NCI-H774 (cell line): ENCODE measurements around the gene RNF115.
"Not testable (repeated sequence)": the region's sequence is repeated elsewhere in the genome, so short reads cannot be mapped to it uniquely, and the experiment has no call there.

Experiments
- DNase-seq: peaks from one replicate; lab custom pipeline; 2025; lab: John Stamatoyannopoulos, UW

The RNF115 gene

DNA sequence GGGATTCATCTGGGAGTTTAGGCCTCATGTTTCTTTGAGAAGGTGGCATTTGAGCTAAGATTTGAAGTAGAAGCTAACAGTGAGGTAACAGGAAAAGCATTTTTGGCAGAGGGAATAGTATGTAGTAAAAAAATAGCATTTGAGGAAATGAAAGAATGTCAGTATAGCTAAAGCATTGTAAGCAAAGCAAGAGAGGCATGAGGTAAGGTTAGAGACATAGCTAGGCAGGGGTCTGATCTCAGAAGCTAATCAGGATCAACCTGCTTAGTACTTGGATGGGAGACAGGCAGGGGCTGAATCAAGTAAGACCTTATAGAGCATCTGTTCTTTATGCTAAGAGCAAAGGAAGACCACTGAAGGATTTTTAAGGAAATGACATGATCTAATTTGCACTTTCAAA, 4.1 kb upstream of the RNF115 start:
- no peak for DNase-seq

DNA sequence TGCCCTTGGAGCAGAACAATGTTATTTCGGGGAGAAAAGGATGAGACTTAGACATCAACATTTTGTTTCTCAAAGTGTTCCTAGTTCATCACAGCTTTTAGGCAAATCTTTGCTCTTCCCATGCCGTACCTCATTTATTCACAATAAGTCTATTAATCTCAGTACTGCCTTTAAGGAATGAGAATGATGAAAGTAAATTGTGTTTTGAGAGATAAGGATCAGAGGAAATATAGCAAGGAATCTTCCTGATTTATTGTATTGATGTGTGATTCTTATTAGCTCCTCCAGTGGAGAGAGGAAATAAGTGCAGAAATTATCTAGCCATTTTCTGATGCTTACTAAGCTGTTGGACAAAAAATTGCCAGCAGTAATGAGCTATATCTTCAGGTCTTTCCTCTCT, 2.1 kb upstream of the RNF115 start:
- DNase-seq = no peak

DNA sequence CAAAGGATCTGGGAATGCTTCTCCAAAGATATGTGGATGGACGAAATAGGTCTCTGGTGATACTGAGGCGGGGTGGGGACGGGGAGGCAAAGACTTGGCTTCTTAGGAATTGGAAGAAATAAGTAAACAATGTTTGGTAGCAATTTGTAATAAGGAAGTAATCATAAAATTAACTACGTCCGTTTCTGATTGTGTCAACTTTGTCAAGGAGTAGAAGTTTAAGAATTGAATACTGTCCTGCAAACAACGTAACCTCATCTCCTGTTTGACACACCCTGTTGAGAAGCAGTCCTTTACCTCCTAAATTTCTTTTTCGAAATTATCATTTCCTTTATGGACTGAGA, 576 bp upstream of the RNF115 start:
- no peak for DNase-seq

DNA sequence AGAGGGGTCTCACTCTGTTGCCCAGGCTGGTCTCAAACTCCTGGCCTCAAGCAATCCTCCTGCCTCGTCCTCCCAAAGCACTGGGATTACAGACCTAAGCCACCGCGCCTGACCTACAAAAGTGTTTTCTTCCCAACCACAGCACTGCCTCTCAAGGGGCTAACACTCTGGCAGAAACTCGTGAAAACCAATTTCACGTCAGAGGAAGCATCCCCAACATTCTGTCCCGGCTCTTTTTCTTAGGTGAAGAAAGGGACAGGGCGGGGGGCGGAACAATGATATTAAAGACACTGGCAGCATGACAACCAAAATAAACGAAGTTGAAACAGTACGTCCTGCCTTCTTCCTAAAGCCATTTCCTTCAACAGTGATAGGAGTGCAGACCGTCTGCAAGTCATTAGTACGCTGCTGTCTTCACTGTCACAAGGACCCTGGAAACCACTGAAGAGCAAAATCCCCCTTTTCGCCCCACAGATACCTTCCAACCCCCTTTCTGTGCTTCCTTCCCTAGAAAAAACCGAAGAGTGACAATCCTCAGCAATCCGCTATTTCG, 1.0 kb downstream of the RNF115 start:
- DNase-seq = not testable (repeated sequence)

DNA sequence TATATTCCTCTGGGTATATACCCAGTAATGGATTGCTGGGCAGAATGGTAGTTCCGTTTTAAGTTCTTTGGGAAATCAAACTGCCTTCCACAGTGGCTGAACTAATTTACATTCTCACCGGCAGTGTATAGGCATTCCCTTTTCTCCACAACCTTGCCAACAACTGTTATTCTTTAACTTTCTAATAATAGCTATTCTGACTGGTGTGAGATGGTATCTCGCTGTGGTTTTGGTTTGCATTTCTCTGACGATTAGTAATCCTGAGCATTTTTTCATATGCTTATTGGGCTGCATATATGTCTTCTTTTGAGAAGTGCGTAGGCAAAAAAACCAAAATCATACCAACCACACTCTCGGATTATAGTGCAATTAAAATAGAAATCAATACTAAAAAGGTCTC, 5.8 kb downstream of the RNF115 start:
- not testable (repeated sequence) for DNase-seq

DNA sequence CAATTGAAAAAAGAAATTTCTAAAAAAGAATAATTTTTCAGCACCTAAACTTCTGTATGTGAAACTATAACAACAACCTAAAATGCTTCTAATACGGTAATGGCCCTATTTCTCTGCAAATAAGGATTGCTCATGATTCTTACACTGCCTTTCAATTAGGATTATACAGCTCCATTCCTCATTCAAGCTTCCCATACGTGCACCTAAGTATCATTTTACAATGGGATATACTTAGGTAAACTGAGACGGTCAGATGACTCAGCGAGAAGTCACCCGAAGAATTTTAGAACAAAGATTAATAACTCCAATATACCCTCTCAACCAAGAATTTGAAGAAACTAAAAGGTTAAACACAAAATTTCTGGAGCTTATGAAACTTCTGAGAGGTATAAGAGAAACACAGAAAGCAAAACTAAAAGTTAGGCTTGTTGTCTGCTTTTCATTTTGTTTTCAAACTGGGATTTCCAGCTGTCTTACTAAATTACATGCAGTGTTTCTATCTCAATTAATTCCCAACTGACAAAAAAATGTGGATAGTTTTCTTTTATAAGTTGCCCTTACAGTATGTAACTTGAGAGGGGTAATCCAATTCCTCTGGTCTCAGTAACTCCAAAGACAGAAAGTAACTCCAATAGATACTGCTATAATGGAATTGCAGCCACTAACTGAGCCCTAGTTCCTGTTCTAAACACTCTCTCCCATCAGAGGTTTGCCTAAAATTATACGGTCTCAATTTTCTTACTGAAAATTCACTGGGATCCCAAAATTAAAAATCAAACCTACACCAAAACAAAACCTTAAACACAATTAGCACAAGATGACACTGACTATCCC, 10.7 kb downstream of the RNF115 start:
- DNase-seq = not testable (repeated sequence)

DNA sequence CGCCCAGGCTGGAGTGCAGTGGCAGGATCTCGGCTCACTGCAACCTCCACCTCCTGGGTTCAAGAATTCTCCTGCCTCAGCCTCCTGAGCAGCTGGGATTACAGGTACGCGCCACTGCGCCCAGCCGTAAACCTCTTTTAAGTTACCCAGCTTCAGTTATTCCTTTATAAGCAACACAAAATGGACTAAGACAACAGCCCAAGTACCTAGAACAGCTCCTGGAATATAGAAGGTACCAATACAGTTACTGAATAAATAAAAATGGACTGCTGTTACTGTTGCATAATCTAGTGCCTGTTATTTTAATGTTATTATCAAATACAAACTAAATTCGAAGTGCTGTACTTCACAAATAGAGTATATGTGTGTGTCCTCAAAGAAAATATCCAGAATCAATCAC, 17.1 kb downstream of the RNF115 start:
- no peak for DNase-seq

DNA sequence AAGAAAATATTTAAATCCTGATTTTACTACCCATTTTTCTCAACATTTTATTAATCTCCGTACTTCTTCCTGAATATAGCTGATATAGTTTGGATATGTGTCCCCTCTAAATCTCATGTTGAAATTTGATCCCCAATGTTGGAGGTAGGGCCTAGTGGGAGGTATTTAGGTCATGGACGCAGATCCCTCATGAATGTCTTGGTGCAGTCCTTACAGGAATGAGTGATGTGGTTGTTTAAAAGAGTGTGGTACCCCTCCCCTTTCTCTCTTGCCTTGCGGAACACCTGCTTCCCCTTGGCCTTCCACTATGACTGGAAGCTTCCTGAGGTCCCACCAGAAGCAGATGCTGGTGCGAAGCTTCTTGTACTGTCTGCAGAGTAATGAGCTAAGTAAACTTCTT, 17.5 kb downstream of the RNF115 start:
- DNase-seq = no peak

DNA sequence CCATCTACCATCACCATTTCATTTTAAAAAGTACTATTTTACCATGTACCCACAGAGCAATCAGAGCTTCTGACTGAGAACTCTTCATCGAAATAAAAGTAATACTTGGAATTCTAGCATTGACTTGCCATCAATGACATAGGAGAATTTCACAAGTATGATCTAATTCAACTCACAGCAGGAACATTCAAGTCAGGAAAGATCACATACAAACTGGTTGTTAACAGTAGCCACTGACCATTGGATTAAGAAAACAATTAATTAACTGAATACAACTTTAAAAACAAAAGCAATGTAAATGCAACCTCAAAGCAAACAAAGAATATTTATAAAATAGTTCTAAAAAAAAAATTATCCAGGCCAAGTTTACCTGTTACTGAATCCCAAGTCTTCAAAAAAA, 18.8 kb downstream of the RNF115 start:
- DNase-seq = no peak

DNA sequence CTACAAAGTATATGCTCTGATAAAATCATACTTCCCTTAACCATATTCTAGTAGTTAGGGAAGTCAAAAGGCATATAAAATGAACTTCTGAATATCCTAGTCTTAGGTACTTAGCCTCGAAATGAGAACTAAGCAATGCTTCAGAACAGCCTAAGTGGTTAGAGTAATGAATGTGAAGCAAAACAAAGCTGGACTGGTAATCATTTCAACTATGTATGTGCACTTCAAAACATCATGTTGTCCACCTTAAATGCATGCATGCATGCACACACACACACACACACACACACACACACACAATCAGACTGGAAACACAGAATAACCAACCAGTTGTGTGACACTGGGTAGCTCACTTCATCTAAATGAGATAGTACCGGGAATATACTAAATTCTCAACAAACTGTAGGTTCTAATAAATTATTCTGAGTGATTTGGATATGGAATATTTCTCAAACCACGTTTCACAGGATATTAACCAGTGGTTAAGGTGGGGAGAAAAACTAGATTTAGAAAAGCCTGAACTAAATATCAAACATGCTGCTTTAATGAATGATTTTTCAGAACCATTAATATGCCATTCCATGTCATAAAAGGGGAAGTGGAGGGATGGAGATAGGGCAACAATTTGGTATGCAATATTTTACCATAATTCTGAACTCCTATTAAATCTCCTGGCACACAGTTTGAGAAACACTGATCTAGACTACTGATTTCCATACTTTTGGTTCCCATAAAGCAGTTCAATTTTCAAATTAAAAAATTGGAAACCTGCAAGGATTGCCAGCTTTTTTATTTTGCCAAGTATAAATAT, 19.5 kb downstream of the RNF115 start:
- no peak for DNase-seq

DNA sequence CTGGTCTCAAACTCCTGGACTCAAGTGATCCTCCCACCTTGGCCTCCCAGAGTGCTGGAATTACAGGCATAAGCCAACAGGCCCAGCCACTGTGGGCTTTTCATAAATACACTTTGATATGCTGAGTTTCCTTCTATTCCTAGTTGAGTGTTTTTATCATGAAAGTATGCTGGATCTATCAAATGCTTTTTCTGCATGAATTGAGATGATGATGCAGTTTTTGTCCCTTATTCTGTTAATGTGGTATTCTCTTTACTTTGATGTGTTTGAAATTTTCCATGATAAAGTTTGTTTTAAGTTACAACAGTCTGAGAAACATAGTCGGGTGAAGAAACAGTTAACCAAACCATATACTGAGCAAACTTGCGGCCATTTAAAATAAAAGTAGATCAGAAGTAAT, 24.1 kb downstream of the RNF115 start:
- DNase-seq = no peak

DNA sequence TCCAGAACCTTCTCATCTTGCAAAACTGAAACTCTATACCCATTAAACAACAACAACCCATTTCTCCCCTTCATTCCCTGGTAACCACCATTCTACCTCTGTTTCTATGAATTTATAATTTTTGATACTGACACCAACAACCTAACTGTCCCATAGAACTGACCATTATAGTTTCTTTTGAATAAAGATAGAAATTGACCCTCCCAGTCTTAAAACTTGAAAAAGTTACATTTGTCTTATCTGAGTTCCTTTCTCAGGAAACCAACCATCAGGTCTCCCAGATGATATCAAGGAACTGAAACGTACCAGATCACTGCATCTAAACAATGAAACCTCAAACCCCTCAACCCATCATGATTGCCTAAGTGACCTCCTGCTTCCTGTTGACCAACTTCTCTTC, 27.1 kb downstream of the RNF115 start:
- DNase-seq = no peak

DNA sequence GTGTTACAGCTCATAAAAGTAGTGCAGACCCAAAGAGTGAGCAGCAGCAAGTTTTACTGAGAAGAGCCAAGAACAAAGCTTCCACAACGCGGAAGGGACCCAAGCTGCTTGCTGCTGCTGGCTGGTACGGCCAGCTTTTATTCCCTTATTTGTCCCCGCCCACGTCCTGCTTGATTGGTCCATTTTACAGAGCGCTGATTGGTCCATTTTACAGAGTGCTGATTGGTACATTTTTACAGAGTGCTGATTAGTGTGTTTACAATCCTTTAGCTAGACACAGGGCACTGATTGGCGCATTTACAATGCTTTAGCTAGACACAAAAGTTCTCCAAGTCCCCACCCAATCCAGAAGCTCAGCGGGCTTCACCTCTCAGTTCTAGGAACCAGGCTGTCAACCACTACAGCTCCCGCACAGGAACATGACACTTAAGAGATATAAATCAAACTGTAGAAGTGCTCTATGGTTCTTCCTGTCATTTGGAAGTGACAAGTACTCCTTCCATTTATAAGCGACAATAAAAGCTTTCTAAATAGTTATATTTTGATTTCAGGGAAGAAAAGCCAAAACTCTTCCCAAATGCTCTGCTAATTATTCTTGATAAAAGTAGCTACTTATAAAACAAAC, 28.5 kb downstream of the RNF115 start:
- DNase-seq = no peak

DNA sequence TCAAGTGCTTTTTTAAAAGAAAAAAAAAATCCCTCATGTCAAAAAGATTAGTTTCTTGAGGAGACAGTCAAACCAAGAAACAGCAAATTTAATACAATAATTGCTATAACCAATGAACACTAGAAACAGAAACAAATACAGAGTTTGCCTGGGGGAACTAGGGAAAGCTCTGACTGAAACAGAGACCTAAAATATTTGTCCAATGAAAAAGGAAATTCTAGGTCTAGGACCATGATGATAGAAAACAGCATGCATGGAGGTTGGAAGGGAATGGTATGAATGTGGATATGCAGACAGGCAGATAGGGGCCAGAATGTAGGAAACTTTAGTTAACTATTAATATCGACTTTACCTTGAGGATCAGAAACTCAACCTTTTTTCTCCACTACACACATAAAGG, 31.4 kb downstream of the RNF115 start:
- DNase-seq = no peak

DNA sequence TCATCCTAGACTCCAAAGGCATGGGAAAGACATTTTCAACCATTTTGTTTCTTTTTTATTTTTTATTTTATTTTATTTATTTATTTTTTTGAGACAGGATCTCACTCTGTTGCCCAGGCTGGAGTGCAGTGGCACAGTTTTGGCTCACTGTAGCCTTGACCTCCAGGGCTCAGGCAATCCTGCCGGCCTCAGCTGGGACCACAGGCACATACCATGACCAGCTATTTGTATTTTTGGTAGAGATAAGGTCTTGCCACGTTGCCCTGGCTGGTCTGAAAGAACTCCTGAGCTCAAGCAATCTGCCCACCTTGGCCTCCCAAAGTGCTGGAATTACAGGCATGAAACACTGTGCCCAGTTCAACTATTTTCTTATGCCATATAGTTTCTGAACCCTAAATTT, 32.0 kb downstream of the RNF115 start:
- not testable (repeated sequence) for DNase-seq

DNA sequence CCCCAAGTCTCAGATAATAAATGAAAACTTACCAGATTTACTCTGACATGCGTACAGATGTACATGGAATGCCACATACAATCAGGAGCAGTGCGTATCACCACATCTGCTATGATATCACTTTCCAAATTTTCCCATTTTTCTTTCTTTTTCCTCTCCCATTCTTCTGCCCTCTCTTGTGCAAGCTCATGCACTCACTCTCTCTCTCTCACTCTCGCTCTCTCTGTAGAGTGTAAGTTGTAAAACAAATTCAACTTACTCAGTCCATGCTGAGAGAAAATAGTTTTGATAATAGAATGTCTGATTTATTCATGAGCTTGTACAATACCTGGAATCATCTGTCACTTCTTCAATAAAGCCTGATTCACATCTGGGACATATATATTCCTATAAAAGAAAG, 35.3 kb downstream of the RNF115 start:
- no peak for DNase-seq

DNA sequence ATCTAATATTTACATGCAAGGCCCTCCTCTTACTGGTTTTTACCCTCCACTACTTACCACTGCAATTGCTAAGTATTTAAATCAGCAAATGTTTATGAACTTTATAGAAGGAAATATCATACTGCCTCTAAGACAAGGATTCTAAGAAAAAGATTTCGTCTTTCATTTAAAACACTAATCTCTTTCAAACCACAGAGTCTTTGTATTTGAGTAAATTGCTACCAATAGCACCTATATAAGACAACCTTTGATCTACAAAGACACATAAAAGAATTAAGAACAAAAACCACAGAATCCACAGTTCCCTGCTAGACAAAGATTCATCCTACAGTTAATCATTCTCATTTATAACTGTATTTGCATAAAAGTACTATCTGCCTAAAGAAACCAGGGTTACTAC, 37.6 kb downstream of the RNF115 start:
- no peak for DNase-seq

DNA sequence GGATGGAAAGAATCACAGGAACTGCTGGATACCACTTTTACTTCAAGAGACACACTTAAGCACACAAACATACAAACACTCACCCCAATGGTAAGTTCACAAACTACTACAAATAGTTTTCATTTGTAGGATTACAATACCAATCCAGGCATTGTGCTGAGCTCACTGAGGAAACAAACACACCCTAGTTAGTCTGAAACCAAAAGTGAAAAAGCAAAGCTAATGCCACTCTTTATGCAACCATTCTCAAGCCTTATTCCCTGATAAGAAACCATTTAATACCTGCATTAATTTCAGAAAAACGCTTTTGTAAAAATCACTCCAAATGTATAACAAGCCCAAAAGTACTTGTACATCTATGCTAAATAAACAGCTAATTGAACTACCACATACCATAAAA, 38.3 kb downstream of the RNF115 start:
- DNase-seq = no peak

DNA sequence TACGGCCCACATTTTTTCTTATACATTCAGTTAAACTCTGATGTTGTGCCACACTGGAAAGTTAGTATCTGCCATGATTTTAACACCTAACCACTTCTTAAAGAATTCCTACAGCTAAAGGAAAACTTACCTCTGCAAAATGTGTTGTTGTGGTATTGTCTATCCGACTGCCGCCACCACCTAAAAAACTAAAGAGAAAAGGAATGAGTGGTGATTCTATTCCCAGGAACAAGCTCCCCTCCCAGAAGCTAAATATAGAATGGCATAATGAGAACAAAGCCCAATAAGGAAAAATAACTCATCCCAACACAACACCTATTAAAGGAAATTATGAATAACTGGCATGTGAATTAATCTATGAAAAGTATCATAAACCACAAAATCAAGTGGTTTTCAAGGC, 39.5 kb downstream of the RNF115 start:
- no peak for DNase-seq

DNA sequence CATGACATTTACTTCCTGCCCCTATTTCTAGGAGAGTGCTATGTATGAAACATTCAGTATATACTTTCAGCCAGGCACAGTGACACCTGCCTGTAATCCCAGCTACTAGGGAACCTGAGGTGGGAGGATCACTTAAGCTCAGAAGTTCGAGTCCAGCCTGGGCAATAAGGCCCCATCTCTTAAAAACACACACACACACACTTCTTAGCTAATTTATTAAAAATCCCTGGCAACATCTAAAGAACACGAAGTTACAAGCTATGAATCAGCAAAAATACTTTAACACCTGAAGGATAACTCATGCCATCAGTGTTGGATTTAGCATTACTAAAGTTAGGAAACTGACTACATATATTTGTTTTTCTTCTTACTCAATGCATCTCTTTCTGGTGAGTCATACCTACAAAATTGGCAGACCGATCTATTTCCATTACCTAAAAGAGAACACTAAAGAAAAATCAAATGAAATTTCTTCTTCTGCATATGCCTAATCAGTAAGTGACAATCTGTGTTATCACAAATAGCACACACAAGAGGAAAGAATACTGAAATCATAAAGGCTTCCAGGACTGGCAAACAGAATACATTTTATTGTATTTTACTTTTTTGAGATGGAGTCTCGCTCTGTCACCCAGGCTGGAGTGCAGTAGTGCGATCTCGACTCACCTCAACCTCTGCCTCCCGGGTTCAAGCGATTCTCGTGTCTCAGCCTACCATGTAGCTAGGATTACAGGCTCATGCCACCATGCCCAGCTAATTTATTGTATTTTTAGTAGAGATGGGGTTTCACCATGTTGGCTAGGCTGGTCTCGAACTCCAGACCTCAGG, 41.4 kb downstream of the RNF115 start:
- no peak for DNase-seq

DNA sequence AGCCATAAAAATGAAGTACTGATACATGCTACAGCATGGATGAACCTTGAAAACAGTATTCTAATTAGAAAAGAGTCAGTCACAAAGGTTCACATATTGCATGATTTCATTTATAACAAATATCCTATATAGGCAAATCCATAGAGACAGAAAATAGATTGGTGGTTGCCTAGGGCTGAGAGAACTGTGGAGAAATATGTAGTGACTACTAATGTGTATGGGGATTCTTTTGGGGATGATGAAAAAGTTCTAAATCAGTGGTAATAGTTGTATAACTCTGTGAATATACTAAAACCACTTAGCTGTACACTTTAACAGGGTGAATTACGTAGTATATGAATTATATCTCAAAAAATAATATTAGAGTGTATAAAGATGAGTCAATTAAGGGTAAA, 45.8 kb downstream of the RNF115 start:
- DNase-seq = no peak
